GM12892 (cell line): ENCODE results near the gene MAP2K1.

Experiments used
- POLR2A ChIP-seq: IDR thresholded peaks from 2 replicates; pipeline ENCODE4 v1.6.1; 2011; ENCODE audit warnings: low read depth, low read length, control low read depth
- POLR2AphosphoS5 ChIP-seq: IDR thresholded peaks from 2 replicates; pipeline ENCODE4 v1.6.1; 2011; ENCODE audit warnings: low read depth, low read length, control low read depth
- TAF1 ChIP-seq: IDR thresholded peaks from 2 replicates; pipeline ENCODE4 v1.6.1; 2011; ENCODE audit warnings: low read depth, mild to moderate bottlenecking, control low read depth, low read length, borderline replicate concordance

DNA sequence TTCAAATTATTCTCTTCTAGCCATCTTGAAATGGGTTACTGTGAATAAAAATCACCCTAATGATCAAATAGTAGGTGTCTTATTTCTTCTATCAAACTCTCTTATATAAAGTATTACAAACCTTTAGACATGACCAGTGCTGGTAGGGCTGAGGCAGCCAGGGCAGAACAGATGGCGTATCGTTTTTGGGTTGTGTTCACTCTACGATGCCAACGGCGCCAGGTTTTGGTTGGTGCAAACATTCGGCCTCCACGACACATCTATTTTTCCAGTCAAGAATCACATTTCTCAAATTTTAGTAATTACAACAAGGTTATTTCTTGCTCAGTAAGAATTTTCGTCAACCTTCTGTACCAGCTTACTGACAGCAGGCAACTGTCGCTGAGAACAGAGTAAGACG is 115.8 kb downstream of the MAP2K1 start:
- TF ChIP-seq POLR2A (no peak), TAF1 (no peak), POLR2AphosphoS5 (no peak)
